Mesodermal cell (in vitro differentiated cells): Measurements from ENCODE around the gene IL7R.

Experiments
- H3K27ac ChIP-seq: 2 replicates; pipeline ENCODE4 v1.7.0; 2013; ENCODE audit warnings: mild to moderate bottlenecking, low read depth, low read length, moderate library complexity; ENCODE audit not compliant: severe bottlenecking
- H3K36me3 ChIP-seq: 2 replicates; pipeline ENCODE4 v1.7.1; 2013; ENCODE audit warnings: mild to moderate bottlenecking, low read length, moderate library complexity; ENCODE audit not compliant: control insufficient read depth, insufficient read depth
- H3K4me1 ChIP-seq: one replicate; pipeline ENCODE4 v1.7.1; 2013; ENCODE audit warnings: mild to moderate bottlenecking, low read length; ENCODE audit not compliant: insufficient read depth, control insufficient read depth, poor library complexity, severe bottlenecking
- H3K4me3 ChIP-seq: 2 replicates; pipeline ENCODE4 v1.7.0; 2013; ENCODE audit warnings: low read length, control low read depth, mild to moderate bottlenecking; ENCODE audit not compliant: insufficient read depth, poor library complexity, severe bottlenecking; ENCODE audit errors: extremely low read depth
- H3K9me3 ChIP-seq: 2 replicates; pipeline ENCODE4 v1.7.1; 2013; ENCODE audit warnings: mild to moderate bottlenecking, low read length, moderate library complexity; ENCODE audit not compliant: control insufficient read depth
- WGBS, 2 experiments: methylation state at CpG; one replicate each; pipeline ENCODE4 v1.1.5; 2013; ENCODE audit warnings: missing lambda C conversion rate in 2 of 2; ENCODE audit not compliant: insufficient coverage in 2 of 2; 5-methylcytosine and 5-hydroxymethylcytosine counted together

The IL7R gene

DNA sequence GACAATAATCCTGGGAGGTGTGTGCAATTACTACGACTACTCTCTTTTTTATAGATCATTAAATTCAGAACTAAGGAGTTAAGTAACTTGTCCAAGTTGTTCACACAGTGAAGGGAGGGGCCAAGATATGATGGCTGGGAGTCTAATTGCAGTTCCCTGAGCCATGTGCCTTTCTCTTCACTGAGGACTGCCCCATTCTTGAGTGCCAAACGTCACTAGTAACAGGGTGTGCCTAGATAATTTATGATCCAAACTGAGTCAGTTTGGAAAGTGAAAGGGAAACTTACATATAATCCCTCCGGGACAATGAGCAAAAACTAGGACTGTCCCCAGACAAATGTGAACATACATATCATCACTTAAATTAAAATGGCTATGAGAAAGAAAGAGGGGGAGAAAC lies 20.2 kb downstream of the IL7R start:
- H3K4me3 ChIP-seq: no peak overlapping the region
- H3K9me3 ChIP-seq: no peaks in the 10 kb centered on the region
- no peak overlapping the region for H3K27ac ChIP-seq
- no CpG with 5 or more reads among the region's 3 CpGs for WGBS, 2 experiments
- no peaks in the 10 kb centered on the region for H3K36me3 ChIP-seq
- H3K4me1 ChIP-seq: no peaks in the 10 kb centered on the region

- Histone ChIP-seq H3K27ac (no peak overlapping the region), H3K4me1 (no peaks in the 10 kb centered on the region), H3K9me3 (no peaks in the 10 kb centered on the region), H3K4me3 (no peak overlapping the region), H3K36me3 (no peaks in the 10 kb centered on the region)
- WGBS, 2 experiments: 80% methylated on average over 2 of the region's 2 CpGs; no CpG with 5 or more reads in 1 of the 2 experiments
Measured at GRCh38 chr5:35877655-35878054, 21.0 kb downstream of the IL7R start.

DNA sequence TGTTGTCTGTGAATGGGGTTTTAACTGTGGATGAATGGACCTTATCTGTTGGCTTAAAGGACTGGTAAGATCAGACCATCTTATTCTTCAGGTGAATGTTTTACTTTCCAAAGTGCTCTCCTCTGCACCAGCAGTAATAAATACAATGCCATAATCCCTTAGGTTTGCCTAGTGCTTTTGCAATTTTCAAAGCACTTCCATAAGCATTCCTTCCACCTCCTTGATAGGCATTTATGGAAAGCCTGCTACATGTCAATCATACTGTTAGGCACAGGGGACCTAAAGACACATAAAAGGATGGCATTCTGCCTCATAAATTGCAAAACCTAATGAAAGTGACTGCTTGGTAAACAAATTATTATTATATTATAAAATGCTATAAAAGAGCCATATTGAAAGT lies 21.4 kb downstream of the IL7R start:
- H3K9me3 ChIP-seq: no peaks in the 10 kb centered on the region
- H3K4me3 ChIP-seq: no peak overlapping the region
- no peaks in the 10 kb centered on the region for H3K36me3 ChIP-seq
- H3K4me1 ChIP-seq: peaks cover under 1% of the 10 kb centered on the region
- no peak overlapping the region for H3K27ac ChIP-seq

DNA sequence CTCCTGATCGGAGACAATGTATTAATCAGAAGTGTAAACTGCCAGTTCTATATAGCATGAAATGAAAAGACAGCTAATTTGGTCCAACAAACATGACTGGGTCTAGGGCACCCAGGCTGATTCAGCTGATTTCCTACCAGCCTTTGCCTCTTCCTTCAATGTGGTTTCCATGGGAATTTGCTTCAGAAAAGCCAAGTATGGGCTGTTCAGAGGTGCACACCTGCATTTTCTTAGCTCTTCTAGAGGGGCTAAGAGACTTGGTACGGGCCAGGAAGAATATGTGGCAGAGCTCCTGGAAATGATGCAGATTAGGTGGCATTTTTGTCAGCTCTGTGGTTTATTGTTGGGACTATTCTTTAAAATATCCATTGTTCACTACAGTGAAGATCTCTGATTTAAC lies 22.4 kb downstream of the IL7R start:
- Histone ChIP-seq H3K4me3 (no peak overlapping the region), H3K27ac (no peak overlapping the region), H3K4me1 (peaks cover 11% of the 10 kb centered on the region), H3K9me3 (no peaks in the 10 kb centered on the region), H3K36me3 (no peaks in the 10 kb centered on the region)
- WGBS, 2 experiments: 80 to 100% methylated on average over 1 of the region's 2 CpGs

DNA sequence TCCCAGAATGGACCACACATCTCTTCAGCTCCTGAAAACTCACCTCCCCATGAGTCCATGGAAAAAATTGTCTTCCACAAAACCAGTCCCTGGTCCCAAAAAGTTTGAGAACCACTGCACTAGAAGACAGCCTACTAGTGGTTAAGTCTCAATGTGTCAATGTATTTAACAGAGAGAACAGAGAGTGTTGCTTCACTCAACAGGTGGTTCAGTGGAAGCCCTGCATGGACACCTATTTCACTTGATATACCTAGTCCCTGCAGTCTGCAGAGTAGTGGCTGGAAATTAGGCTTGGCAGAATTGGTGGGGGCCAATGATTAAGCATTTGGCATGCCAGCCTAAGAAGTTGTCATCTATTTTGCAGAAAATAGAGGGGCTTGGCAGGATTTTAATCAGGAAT lies 23.0 kb downstream of the IL7R start:
- H3K36me3 ChIP-seq: no peaks in the 10 kb centered on the region
- no peak overlapping the region for H3K27ac ChIP-seq
- H3K9me3 ChIP-seq: no peaks in the 10 kb centered on the region
- no peak overlapping the region for H3K4me3 ChIP-seq
- H3K4me1 ChIP-seq: peaks cover 16% of the 10 kb centered on the region

DNA sequence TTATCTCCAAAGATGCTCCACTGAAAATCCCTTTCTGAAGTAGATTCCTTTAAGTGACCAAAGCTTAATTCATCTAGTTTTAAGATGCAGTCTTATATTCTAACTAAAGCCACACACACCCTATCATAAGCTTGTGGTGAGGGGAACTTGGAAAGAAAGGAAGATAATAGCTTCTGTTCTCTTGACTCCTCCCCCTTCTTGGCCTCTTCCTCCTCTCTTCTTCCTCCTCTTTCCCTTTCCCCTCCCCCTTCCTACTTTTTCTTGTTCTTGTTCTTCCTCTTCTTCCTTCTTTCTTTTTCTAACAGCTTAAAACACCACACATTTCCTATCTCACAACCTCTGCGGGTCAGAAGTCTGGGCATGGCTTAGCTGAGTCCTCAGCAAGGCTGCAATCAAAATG lies 23.5 kb downstream of the IL7R start:
- Histone ChIP-seq H3K4me3 (no peak overlapping the region), H3K36me3 (no peaks in the 10 kb centered on the region), H3K9me3 (no peaks in the 10 kb centered on the region), H3K27ac (no peak overlapping the region), H3K4me1 (peaks cover 19% of the 10 kb centered on the region)
- WGBS, 2 experiments: 100% methylated on average over 1 of the region's 1 CpG

DNA sequence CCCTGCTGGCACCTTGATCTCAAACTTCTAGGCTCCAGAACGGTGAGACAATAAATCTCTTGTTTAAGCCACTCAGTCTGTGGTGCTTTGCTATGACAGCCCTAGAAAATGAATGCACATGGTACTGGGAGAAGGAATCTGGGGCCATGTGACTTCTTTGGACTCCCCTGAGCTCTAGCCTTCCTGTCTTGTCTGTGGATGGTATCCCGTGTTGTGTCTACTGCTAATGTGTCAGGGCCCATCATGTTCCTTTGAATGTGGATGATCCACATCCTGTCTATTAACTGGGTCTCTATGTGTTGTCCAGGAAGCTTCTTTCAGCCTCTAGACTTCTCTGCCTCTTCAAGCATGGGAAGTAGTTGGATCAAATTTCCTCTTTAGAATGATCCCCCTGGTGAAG lies 25.1 kb downstream of the IL7R start:
- Histone ChIP-seq H3K27ac (no peak overlapping the region), H3K4me3 (no peak overlapping the region), H3K9me3 (no peaks in the 10 kb centered on the region), H3K4me1 (peaks cover 19% of the 10 kb centered on the region), H3K36me3 (no peaks in the 10 kb centered on the region)
- WGBS, 2 experiments: 90% methylated on average over 2 of the region's 2 CpGs; no CpG with 5 or more reads in 1 of the 2 experiments

DNA sequence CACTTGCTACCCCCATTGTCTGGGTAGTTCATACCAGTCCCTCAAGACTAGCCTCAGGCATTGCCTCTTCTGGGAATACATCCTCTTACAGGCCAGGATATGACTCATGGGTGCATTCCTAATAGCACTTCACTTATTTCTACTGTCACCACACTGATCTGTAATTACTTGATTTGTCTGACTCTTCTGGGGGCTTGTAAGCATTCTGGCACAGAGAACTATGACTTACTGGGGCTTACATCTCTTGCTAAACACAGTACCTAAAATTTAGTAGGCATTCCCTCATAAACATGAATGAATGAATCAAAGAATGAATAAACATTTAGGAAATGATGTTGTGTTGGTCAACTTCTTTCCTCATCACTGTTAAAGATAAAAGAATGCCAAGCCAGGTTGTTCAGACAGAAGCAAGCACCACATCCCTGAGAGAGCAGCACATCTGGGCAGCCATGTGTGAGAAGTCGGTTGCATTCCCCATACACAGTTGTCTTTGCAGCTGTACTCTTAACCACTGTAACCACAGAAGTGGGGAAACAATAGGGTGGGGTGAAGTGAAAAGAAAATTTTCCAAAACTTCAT lies 27.6 kb downstream of the IL7R start:
- 100% methylated on average over 1 of the region's 1 CpG; no CpG with 5 or more reads in 1 of the 2 experiments for WGBS, 2 experiments
- peak overlapping the region; percentile 81 for H3K27ac ChIP-seq
- no peak overlapping the region for H3K4me3 ChIP-seq
- H3K4me1 ChIP-seq: peaks cover 19% of the 10 kb centered on the region
- no peaks in the 10 kb centered on the region for H3K36me3 ChIP-seq
- no peaks in the 10 kb centered on the region for H3K9me3 ChIP-seq

GRCh38 chr5:35884773-35885172 lies 28.1 kb downstream of the IL7R start:
- Histone ChIP-seq H3K9me3 (no peaks in the 10 kb centered on the region), H3K4me3 (no peak overlapping the region), H3K4me1 (peaks cover 19% of the 10 kb centered on the region), H3K27ac (no peak overlapping the region), H3K36me3 (no peaks in the 10 kb centered on the region)

- no peak overlapping the region for H3K4me3 ChIP-seq
- no CpG with 5 or more reads among the region's 3 CpGs for WGBS, 2 experiments
- no peaks in the 10 kb centered on the region for H3K36me3 ChIP-seq
- H3K27ac ChIP-seq: no peak overlapping the region
- H3K9me3 ChIP-seq: no peaks in the 10 kb centered on the region
- peaks cover 19% of the 10 kb centered on the region for H3K4me1 ChIP-seq
Measured at GRCh38 chr5:35886381-35886780, 29.7 kb downstream of the IL7R start.

GRCh38 chr5:35887321-35888100 lies 30.8 kb downstream of the IL7R start:
- 54% methylated on average over 3 of the region's 5 CpGs; no CpG with 5 or more reads in 1 of the 2 experiments for whole genome bisulfite sequencing, 2 experiments

More at GRCh38 chr5:35887321-35888100, 30.8 kb downstream of the IL7R start:
- Histone ChIP-seq H3K4me1 (peaks cover 19% of the 10 kb centered on the region), H3K4me3 (no peak overlapping the region), H3K9me3 (no peaks in the 10 kb centered on the region), H3K27ac (no peak overlapping the region), H3K36me3 (no peaks in the 10 kb centered on the region)
